ENCODE results near the gene LRP1B.

The LRP1B gene

DNA sequence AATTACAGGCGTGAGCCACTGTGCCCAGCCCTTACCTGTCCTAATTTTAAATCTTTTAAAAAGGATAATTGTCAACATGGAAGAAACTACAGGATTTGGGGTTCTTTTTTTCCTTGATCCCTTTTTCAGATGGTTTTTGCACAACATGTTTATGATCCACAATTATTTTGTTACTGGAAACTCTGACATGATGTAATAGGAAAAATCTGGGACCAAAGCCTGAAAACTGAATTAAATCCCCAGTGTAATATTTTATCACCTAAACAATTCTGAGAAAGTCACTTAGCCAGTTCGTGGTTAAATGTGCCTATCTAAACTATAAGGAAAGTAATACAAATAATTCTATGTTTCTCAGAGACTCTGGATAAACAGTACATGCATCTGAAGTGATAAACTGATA, 1649.7 kb downstream of the LRP1B start:
- no peak for ATAC-seq
- TF ChIP-seq GLIS3 (CRISPR knock-in tag; IDR thresholded peaks at IDR 0.05) (no peak), ZNF565 (CRISPR knock-in tag; conservative IDR thresholded peaks at IDR 0.05; ENCODE audit: low read depth) (no peak), CSDC2 (CRISPR knock-in tag; IDR thresholded peaks at IDR 0.05) (no peak), RARB (CRISPR knock-in tag; IDR thresholded peaks at IDR 0.05) (no peak), ISL1 (CRISPR knock-in tag; IDR thresholded peaks at IDR 0.05) (no peak), SNAI2 (CRISPR knock-in tag; IDR thresholded peaks at IDR 0.05) (no peak), ZNF70 (CRISPR knock-in tag; IDR thresholded peaks at IDR 0.05) (no peak), TCF4 (CRISPR knock-in tag; IDR thresholded peaks at IDR 0.05; ENCODE audit: borderline replicate concordance) (no peak), PPARA (CRISPR knock-in tag; IDR thresholded peaks at IDR 0.05; ENCODE audit: borderline replicate concordance) (no peak), ARNTL (CRISPR knock-in tag; IDR thresholded peaks at IDR 0.05; ENCODE audit: borderline replicate concordance, low read depth) (no peak), ZFP3 (CRISPR knock-in tag; IDR thresholded peaks at IDR 0.05) (no peak)
- TF ChIP-seq, protein P1, sequence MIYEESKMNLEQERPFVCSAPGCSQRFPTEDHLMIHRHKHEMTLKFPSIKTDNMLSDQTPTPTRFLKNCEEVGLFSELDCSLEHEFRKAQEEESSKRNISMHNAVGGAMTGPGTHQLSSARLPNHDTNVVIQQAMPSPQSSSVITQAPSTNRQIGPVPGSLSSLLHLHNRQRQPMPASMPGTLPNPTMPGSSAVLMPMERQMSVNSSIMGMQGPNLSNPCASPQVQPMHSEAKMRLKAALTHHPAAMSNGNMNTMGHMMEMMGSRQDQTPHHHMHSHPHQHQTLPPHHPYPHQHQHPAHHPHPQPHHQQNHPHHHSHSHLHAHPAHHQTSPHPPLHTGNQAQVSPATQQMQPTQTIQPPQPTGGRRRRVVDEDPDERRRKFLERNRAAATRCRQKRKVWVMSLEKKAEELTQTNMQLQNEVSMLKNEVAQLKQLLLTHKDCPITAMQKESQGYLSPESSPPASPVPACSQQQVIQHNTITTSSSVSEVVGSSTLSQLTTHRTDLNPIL (CRISPR knock-in tag; IDR thresholded peaks at IDR 0.05; ENCODE audit: low read depth): no peak
- TF ChIP-seq, protein P2, sequence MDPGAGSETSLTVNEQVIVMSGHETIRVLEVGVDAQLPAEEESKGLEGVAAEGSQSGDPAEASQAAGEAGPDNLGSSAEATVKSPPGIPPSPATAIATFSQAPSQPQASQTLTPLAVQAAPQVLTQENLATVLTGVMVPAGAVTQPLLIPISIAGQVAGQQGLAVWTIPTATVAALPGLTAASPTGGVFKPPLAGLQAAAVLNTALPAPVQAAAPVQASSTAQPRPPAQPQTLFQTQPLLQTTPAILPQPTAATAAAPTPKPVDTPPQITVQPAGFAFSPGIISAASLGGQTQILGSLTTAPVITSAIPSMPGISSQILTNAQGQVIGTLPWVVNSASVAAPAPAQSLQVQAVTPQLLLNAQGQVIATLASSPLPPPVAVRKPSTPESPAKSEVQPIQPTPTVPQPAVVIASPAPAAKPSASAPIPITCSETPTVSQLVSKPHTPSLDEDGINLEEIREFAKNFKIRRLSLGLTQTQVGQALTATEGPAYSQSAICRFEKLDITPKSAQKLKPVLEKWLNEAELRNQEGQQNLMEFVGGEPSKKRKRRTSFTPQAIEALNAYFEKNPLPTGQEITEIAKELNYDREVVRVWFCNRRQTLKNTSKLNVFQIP (CRISPR knock-in tag; IDR thresholded peaks at IDR 0.05; ENCODE audit: borderline replicate concordance, low read depth): no peak
- TF ChIP-seq, protein P3, sequence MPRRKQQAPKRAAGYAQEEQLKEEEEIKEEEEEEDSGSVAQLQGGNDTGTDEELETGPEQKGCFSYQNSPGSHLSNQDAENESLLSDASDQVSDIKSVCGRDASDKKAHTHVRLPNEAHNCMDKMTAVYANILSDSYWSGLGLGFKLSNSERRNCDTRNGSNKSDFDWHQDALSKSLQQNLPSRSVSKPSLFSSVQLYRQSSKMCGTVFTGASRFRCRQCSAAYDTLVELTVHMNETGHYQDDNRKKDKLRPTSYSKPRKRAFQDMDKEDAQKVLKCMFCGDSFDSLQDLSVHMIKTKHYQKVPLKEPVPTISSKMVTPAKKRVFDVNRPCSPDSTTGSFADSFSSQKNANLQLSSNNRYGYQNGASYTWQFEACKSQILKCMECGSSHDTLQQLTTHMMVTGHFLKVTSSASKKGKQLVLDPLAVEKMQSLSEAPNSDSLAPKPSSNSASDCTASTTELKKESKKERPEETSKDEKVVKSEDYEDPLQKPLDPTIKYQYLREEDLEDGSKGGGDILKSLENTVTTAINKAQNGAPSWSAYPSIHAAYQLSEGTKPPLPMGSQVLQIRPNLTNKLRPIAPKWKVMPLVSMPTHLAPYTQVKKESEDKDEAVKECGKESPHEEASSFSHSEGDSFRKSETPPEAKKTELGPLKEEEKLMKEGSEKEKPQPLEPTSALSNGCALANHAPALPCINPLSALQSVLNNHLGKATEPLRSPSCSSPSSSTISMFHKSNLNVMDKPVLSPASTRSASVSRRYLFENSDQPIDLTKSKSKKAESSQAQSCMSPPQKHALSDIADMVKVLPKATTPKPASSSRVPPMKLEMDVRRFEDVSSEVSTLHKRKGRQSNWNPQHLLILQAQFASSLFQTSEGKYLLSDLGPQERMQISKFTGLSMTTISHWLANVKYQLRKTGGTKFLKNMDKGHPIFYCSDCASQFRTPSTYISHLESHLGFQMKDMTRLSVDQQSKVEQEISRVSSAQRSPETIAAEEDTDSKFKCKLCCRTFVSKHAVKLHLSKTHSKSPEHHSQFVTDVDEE (CRISPR knock-in tag; IDR thresholded peaks at IDR 0.05): no peak
- TF ChIP-seq, protein P4, sequence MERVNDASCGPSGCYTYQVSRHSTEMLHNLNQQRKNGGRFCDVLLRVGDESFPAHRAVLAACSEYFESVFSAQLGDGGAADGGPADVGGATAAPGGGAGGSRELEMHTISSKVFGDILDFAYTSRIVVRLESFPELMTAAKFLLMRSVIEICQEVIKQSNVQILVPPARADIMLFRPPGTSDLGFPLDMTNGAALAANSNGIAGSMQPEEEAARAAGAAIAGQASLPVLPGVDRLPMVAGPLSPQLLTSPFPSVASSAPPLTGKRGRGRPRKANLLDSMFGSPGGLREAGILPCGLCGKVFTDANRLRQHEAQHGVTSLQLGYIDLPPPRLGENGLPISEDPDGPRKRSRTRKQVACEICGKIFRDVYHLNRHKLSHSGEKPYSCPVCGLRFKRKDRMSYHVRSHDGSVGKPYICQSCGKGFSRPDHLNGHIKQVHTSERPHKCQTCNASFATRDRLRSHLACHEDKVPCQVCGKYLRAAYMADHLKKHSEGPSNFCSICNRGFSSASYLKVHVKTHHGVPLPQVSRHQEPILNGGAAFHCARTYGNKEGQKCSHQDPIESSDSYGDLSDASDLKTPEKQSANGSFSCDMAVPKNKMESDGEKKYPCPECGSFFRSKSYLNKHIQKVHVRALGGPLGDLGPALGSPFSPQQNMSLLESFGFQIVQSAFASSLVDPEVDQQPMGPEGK (CRISPR knock-in tag; IDR thresholded peaks at IDR 0.05; ENCODE audit: borderline replicate concordance): no peak

DNA sequence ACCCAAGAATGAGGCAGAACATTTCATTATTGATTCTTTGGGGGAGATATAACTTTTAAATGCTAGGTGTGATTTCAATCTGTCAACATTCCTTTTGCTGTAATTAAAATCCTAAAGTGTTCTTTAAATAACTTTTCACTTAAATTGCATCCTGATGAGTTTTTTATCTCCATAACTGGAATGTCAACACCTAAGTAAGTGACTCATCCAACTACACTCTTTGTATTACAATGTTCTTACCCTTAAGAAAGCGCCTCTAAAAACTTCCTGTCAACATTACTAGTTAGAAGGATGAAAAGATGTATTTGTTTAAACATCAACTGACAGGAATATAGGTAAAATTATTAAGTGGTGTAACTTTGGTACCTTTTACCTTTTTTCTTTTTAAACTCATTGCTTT, 1657.0 kb downstream of the LRP1B start:
- ATAC-seq: no peak
- TF ChIP-seq GLIS3 (CRISPR knock-in tag; IDR thresholded peaks at IDR 0.05) (no peak), TCF4 (CRISPR knock-in tag; IDR thresholded peaks at IDR 0.05; ENCODE audit: borderline replicate concordance) (no peak), ZC3H10 (CRISPR knock-in tag; IDR thresholded peaks at IDR 0.05) (no peak), ISL1 (CRISPR knock-in tag; IDR thresholded peaks at IDR 0.05) (no peak), ZNF70 (CRISPR knock-in tag; IDR thresholded peaks at IDR 0.05) (no peak), RARB (CRISPR knock-in tag; IDR thresholded peaks at IDR 0.05) (no peak), PPARA (CRISPR knock-in tag; IDR thresholded peaks at IDR 0.05; ENCODE audit: borderline replicate concordance) (no peak), TOX (CRISPR knock-in tag; IDR thresholded peaks at IDR 0.05; ENCODE audit: borderline replicate concordance) (no peak), ZFP3 (CRISPR knock-in tag; IDR thresholded peaks at IDR 0.05) (no peak), SNAI2 (CRISPR knock-in tag; IDR thresholded peaks at IDR 0.05) (no peak)
- TF ChIP-seq, protein P4 (CRISPR knock-in tag; IDR thresholded peaks at IDR 0.05; ENCODE audit: borderline replicate concordance): no peak
- TF ChIP-seq, protein P5, sequence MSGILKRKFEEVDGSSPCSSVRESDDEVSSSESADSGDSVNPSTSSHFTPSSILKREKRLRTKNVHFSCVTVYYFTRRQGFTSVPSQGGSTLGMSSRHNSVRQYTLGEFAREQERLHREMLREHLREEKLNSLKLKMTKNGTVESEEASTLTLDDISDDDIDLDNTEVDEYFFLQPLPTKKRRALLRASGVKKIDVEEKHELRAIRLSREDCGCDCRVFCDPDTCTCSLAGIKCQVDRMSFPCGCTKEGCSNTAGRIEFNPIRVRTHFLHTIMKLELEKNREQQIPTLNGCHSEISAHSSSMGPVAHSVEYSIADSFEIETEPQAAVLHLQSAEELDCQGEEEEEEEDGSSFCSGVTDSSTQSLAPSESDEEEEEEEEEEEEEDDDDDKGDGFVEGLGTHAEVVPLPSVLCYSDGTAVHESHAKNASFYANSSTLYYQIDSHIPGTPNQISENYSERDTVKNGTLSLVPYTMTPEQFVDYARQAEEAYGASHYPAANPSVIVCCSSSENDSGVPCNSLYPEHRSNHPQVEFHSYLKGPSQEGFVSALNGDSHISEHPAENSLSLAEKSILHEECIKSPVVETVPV (CRISPR knock-in tag; IDR thresholded peaks at IDR 0.05): no peak

Measured in SK-N-SH treated with all-trans-retinoic acid at 6 μM for 48 hours (cell line).